Keratinocyte (primary cell): ENCODE results near the gene PLCL1. TPM values are rescaled to one million over a fixed set of nuclear protein-coding genes. Genes with fewer than 3 reads are reported as not detected.

Experiments used
- DNase-seq: peaks from one replicate; pipeline ENCODE4 v3.0.0-alpha.2; 2011; ENCODE audit warnings: low read depth, missing footprints, low spot score
- FAIRE-seq: peaks from 2 replicates; lab custom pipeline; 2011; peaks lifted over from hg19 to GRCh38; lab: Jason Lieb, UNC
- H2AFZ ChIP-seq: 2 replicates; pipeline ENCODE4 v1.6.0; 2012; ENCODE audit warnings: low read length, control low read depth, inconsistent platforms; ENCODE audit not compliant: control insufficient read depth
- H3K27ac ChIP-seq: 2 replicates; pipeline ENCODE4 v1.5.1; 2011; ENCODE audit warnings: low read length; ENCODE audit not compliant: control insufficient read depth, insufficient read depth
- H3K27me3 ChIP-seq: 3 replicates; pipeline ENCODE4 v1.6.0; 2011; ENCODE audit warnings: low read length; ENCODE audit not compliant: control insufficient read depth, insufficient read depth; ENCODE audit errors: extremely low read depth
- H3K36me3 ChIP-seq, 2 experiments: 2 replicates in 1 of 2; 3 replicates in 1 of 2; pipeline ENCODE4 v1.5.1; 2011; ENCODE audit warnings: low read length in 2 of 2, mild to moderate bottlenecking in 1 of 2; ENCODE audit not compliant: control insufficient read depth in 2 of 2, insufficient read depth in 2 of 2; ENCODE audit errors: extremely low read depth in 1 of 2
- H3K4me1 ChIP-seq: 3 replicates; pipeline ENCODE4 v1.5.1; 2011; ENCODE audit warnings: low read length; ENCODE audit not compliant: control insufficient read depth, insufficient read depth; ENCODE audit errors: extremely low read depth
- H3K4me2 ChIP-seq: 3 replicates; pipeline ENCODE4 v1.6.0; 2011; ENCODE audit warnings: low read depth, low read length; ENCODE audit not compliant: control insufficient read depth, insufficient read depth; ENCODE audit errors: extremely low read depth
- H3K4me3 ChIP-seq, 3 experiments: fragments of 200-600 bp in 1 of 3; sonication (generic) in 1 of 3; 2 replicates in 2 of 3; 3 replicates in 1 of 3; pipeline ENCODE4 v1.5.1; 2011 to 2016; ENCODE audit warnings: low read length in 3 of 3, mild to moderate bottlenecking in 3 of 3, control low read depth in 2 of 3, inconsistent platforms in 1 of 3, low read depth in 1 of 3, mixed read lengths in 1 of 3, mixed run types in 1 of 3, moderate library complexity in 1 of 3; ENCODE audit not compliant: control insufficient read depth in 2 of 3, insufficient read depth in 2 of 3; ENCODE audit errors: extremely low read depth in 1 of 3
- H3K79me2 ChIP-seq: 2 replicates; pipeline ENCODE4 v1.6.0; 2012; ENCODE audit warnings: low read length; ENCODE audit not compliant: control insufficient read depth, insufficient read depth
- H3K9ac ChIP-seq: 3 replicates; pipeline ENCODE4 v1.6.0; 2011; ENCODE audit warnings: low read length; ENCODE audit not compliant: control insufficient read depth, insufficient read depth; ENCODE audit errors: extremely low read depth
- H3K9me1 ChIP-seq: 3 replicates; pipeline ENCODE4 v1.6.0; 2011; ENCODE audit warnings: low read length; ENCODE audit not compliant: control insufficient read depth, insufficient read depth; ENCODE audit errors: extremely low read depth
- H3K9me3 ChIP-seq: 2 replicates; pipeline ENCODE4 v1.5.1; 2012; ENCODE audit warnings: low read depth, low read length; ENCODE audit not compliant: control insufficient read depth
- H4K20me1 ChIP-seq: 3 replicates; pipeline ENCODE4 v1.6.0; 2011; ENCODE audit warnings: low read length; ENCODE audit not compliant: control insufficient read depth, insufficient read depth; ENCODE audit errors: extremely low read depth
- EZH2 ChIP-seq: IDR thresholded peaks from one replicate; pipeline ENCODE4 v1.6.1; 2012; ENCODE audit warnings: inconsistent platforms, mild to moderate bottlenecking, low read length, moderate library complexity
- dilution Hi-C: fragments of 300-500 bp; cut with MboI; formaldehyde crosslinking; loops from one replicate; pipeline ENCODE4 v1.7.0; 2020; ENCODE audit warnings: low sequenced_read_pairs; ENCODE audit not compliant: extremely low pct_ligation_motif_present
- polyA plus RNA-seq, 5 experiments: library from polyadenylated mRNA; depleted of rRNA in 3 of 5; stranded (reverse) in 3 of 5; stranded (forward) in 1 of 5; unstranded in 1 of 5; fragments of >200 nt; gene quantifications; 1 replicate in 1 of 5; 2 replicates in 3 of 5; 3 replicates in 1 of 5; pipeline versions ENCODE4 v1.2.1 to v1.2.3, GENCODE V29; 2011 to 2012; ENCODE audit warnings: missing spikeins in 2 of 5, low read depth in 1 of 5, low replicate concordance in 1 of 5
- TF ChIP-seq, protein P1 (sequence below), 3 experiments: IDR thresholded peaks in 1 of 3; conservative IDR thresholded peaks in 1 of 3; optimal IDR thresholded peaks in 1 of 3; 2 replicates in 2 of 3; 3 replicates in 1 of 3; pipeline versions ENCODE3 to v1.5.1; 2011; ENCODE audit warnings: low read length in 3 of 3, mild to moderate bottlenecking in 3 of 3, moderate library complexity in 2 of 3, control low read depth in 1 of 3, inconsistent platforms in 1 of 3; ENCODE audit not compliant: insufficient read depth in 2 of 3; ENCODE audit errors: extremely low read depth in 1 of 3

The PLCL1 gene
- polyA plus RNA-seq, 1 donor (not counting 4 experiments of a cell fraction or from before 2014, with no cell fraction given), result 0.01 TPM

- Histone ChIP-seq H3K9ac (no peak overlapping the region), H3K4me3 (no peak overlapping the region), H3K79me2 (no peaks in the 10 kb centered on the region), H3K27me3 (no peaks in the 10 kb centered on the region), H3K4me2 (no peak overlapping the region), H3K36me3 (no peaks in the 10 kb centered on the region), H3K9me3 (no peaks in the 10 kb centered on the region), H3K4me1 (no peaks in the 10 kb centered on the region), H3K9me1 (no peaks in the 10 kb centered on the region), H3K27ac (no peak overlapping the region), H4K20me1 (no peaks in the 10 kb centered on the region), H2AFZ (no peak overlapping the region)
- DNase-seq, result no peak
- TF ChIP-seq, protein P1, sequence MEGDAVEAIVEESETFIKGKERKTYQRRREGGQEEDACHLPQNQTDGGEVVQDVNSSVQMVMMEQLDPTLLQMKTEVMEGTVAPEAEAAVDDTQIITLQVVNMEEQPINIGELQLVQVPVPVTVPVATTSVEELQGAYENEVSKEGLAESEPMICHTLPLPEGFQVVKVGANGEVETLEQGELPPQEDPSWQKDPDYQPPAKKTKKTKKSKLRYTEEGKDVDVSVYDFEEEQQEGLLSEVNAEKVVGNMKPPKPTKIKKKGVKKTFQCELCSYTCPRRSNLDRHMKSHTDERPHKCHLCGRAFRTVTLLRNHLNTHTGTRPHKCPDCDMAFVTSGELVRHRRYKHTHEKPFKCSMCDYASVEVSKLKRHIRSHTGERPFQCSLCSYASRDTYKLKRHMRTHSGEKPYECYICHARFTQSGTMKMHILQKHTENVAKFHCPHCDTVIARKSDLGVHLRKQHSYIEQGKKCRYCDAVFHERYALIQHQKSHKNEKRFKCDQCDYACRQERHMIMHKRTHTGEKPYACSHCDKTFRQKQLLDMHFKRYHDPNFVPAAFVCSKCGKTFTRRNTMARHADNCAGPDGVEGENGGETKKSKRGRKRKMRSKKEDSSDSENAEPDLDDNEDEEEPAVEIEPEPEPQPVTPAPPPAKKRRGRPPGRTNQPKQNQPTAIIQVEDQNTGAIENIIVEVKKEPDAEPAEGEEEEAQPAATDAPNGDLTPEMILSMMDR (optimal IDR thresholded peaks at IDR 0.05 in 1 of 3, IDR thresholded peaks at IDR 0.05 in 1 of 3, conservative IDR thresholded peaks at IDR 0.05 in 1 of 3; ENCODE audit: extremely low read depth in 1 of 3, insufficient read depth in 2 of 3, low read length in 3 of 3), result no peak
- no peak for TF ChIP-seq EZH2
- dilution Hi-C loops, result no loop called here
- no peak for FAIRE-seq
Observed at GRCh38 chr2:198053776-198054175, 249.4 kb downstream of the PLCL1 start.

DNA sequence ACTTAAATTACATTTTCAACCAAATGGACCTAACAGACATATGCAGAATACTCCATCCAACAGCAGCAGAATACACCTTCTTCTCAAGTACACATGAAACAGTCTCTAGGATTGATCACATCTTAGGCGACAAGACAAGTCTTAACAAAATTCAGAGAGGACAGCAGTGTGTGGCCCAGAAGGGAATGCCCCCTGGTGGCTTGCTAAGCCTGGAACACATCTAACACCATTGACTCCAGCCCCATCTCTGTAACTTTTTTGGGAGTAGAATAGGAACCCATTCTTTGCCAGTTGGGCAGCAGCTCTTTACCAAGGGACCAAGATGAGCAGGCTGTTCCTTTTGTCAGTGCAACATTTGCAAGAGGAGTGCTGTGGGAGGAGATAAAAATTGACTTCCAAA, 249.9 kb downstream of the PLCL1 start:
- Histone ChIP-seq H3K27me3 (no peaks in the 10 kb centered on the region), H3K4me1 (no peaks in the 10 kb centered on the region), H3K4me2 (no peak overlapping the region), H3K9me3 (no peaks in the 10 kb centered on the region), H3K36me3 (no peaks in the 10 kb centered on the region), H3K79me2 (no peaks in the 10 kb centered on the region), H3K27ac (no peak overlapping the region), H3K9ac (no peak overlapping the region), H3K9me1 (no peaks in the 10 kb centered on the region), H4K20me1 (no peaks in the 10 kb centered on the region), H3K4me3 (no peak overlapping the region), H2AFZ (no peak overlapping the region)
- TF ChIP-seq, protein P1 (optimal IDR thresholded peaks at IDR 0.05 in 1 of 3, IDR thresholded peaks at IDR 0.05 in 1 of 3, conservative IDR thresholded peaks at IDR 0.05 in 1 of 3; ENCODE audit: extremely low read depth in 1 of 3, insufficient read depth in 2 of 3, low read length in 3 of 3), result peak; percentile 46 to 63 (median 52)
- no peak for TF ChIP-seq EZH2
- dilution Hi-C loops, result no loop called here
- DNase-seq, result no peak
- FAIRE-seq, result no peak
